H9 (cell line): ENCODE measurements around the gene HIRA. TPM values are rescaled to one million over a fixed set of nuclear protein-coding genes. Genes with fewer than 3 reads are reported as not detected.

ENCODE experiments used
- DNase-seq: peaks from one replicate; pipeline ENCODE4 v3.0.0-alpha.2; 2017
- H2AFZ ChIP-seq: one replicate; pipeline ENCODE4 v1.6.1; 2013; ENCODE audit warnings: mild to moderate bottlenecking, low read length, control low read depth, moderate library complexity
- H2AK5ac ChIP-seq: 2 replicates; pipeline ENCODE4 v1.6.1; 2013; ENCODE audit warnings: low read length, control low read depth, mixed read lengths; ENCODE audit not compliant: insufficient read length
- H2BK120ac ChIP-seq: one replicate; pipeline ENCODE4 v1.6.1; 2013; ENCODE audit warnings: low read depth, mild to moderate bottlenecking, low read length, control low read depth, inconsistent platforms; ENCODE audit not compliant: poor library complexity, severe bottlenecking
- H2BK12ac ChIP-seq: 2 replicates; pipeline ENCODE4 v1.6.1; 2013; ENCODE audit warnings: low read length, control low read depth, mixed read lengths, low read depth; ENCODE audit not compliant: insufficient read length
- H2BK15ac ChIP-seq: 2 replicates; pipeline ENCODE4 v1.6.1; 2013; ENCODE audit warnings: low read depth, low read length, control low read depth
- H2BK20ac ChIP-seq: one replicate; pipeline ENCODE4 v1.6.1; 2013; ENCODE audit warnings: low read depth, mild to moderate bottlenecking, low read length, control low read depth, inconsistent platforms; ENCODE audit not compliant: poor library complexity, severe bottlenecking
- H2BK5ac ChIP-seq: 2 replicates; pipeline ENCODE4 v1.6.1; 2013; ENCODE audit warnings: low read length, control low read depth, mixed read lengths; ENCODE audit not compliant: insufficient read length
- H3K14ac ChIP-seq: 2 replicates; pipeline ENCODE4 v1.6.1; 2013; ENCODE audit warnings: low read length, control low read depth; ENCODE audit not compliant: insufficient read depth
- H3K18ac ChIP-seq: 2 replicates; pipeline ENCODE4 v1.6.1; 2013; ENCODE audit warnings: low read depth, mild to moderate bottlenecking, mixed read lengths, low read length, control low read depth; ENCODE audit not compliant: insufficient read length
- H3K23ac ChIP-seq: 2 replicates; pipeline ENCODE4 v1.6.1; 2013; ENCODE audit warnings: low read length, control low read depth, mixed read lengths, low read depth; ENCODE audit not compliant: insufficient read length
- H3K23me2 ChIP-seq: 2 replicates; pipeline ENCODE4 v1.6.1; 2013; ENCODE audit warnings: low read depth, mild to moderate bottlenecking, mixed read lengths, low read length, control low read depth; ENCODE audit not compliant: insufficient read length, poor library complexity, severe bottlenecking
- H3K27ac ChIP-seq: 2 replicates; pipeline ENCODE4 v1.5.1; 2013; ENCODE audit warnings: low read length, control low read depth, mixed read lengths, low read depth; ENCODE audit not compliant: insufficient read length
- H3K27me3 ChIP-seq: 2 replicates; pipeline ENCODE4 v1.6.1; 2013; ENCODE audit warnings: low read length, control low read depth, inconsistent platforms; ENCODE audit not compliant: insufficient read depth
- H3K4ac ChIP-seq: 2 replicates; pipeline ENCODE4 v1.6.1; 2013; ENCODE audit warnings: low read depth, mild to moderate bottlenecking, control low read depth, inconsistent platforms, low read length, moderate library complexity
- H3K4me1 ChIP-seq: 2 replicates; pipeline ENCODE4 v1.6.1; 2013; ENCODE audit warnings: low read length, control low read depth, inconsistent platforms; ENCODE audit not compliant: insufficient read depth
- H3K4me2 ChIP-seq: 2 replicates; pipeline ENCODE4 v1.6.1; 2013; ENCODE audit warnings: low read length, control low read depth, mixed read lengths; ENCODE audit not compliant: insufficient read length, insufficient read depth
- H3K56ac ChIP-seq: 2 replicates; pipeline ENCODE4 v1.6.1; 2013; ENCODE audit warnings: low read depth, mild to moderate bottlenecking, mixed read lengths, low read length, control low read depth; ENCODE audit not compliant: insufficient read length
- H3K79me1 ChIP-seq: 2 replicates; pipeline ENCODE4 v1.6.1; 2013; ENCODE audit warnings: low read depth, mild to moderate bottlenecking, moderate library complexity, low read length, control low read depth, inconsistent platforms; ENCODE audit not compliant: insufficient read depth, poor library complexity, severe bottlenecking
- H3K79me2 ChIP-seq: 2 replicates; pipeline ENCODE4 v1.6.1; 2013; ENCODE audit warnings: low read length, control low read depth, inconsistent platforms; ENCODE audit not compliant: insufficient read depth
- H3K9ac ChIP-seq: 2 replicates; pipeline ENCODE4 v1.6.1; 2013; ENCODE audit warnings: low read length, control low read depth, mixed read lengths; ENCODE audit not compliant: insufficient read length; ENCODE audit errors: extremely low read depth
- H3K9me3 ChIP-seq: one replicate; pipeline ENCODE4 v1.6.1; 2013; ENCODE audit warnings: low read depth, low read length, inconsistent platforms; ENCODE audit not compliant: control insufficient read depth
- H3T11ph ChIP-seq: one replicate; pipeline ENCODE4 v1.6.1; 2013; ENCODE audit warnings: mild to moderate bottlenecking, low read length, control low read depth, inconsistent platforms
- H4K20me1 ChIP-seq: one replicate; pipeline ENCODE4 v1.6.1; 2013; ENCODE audit not compliant: control insufficient read depth, insufficient read length, insufficient read depth
- H4K5ac ChIP-seq: 2 replicates; pipeline ENCODE4 v1.6.1; 2013; ENCODE audit warnings: low read depth, mild to moderate bottlenecking, mixed read lengths, low read length, control low read depth; ENCODE audit not compliant: insufficient read length
- H4K8ac ChIP-seq: replicated peaks from 2 replicates; pipeline ENCODE4 v1.6.1; 2013; ENCODE audit warnings: low read length, control low read depth, mixed read lengths, low read depth; ENCODE audit not compliant: insufficient read length
- H4K91ac ChIP-seq: 2 replicates; pipeline ENCODE4 v1.6.1; 2013; ENCODE audit warnings: low read depth, mild to moderate bottlenecking, moderate library complexity, mixed read lengths, low read length, control low read depth; ENCODE audit not compliant: insufficient read length
- H3K27ac Mint-ChIP-seq, 3 experiments: 2 replicates in 2 of 3; 3 replicates in 1 of 3; pipeline ENCODE4 v1.8.0; 2020 to 2021; ENCODE audit warnings: mixed read lengths in 3 of 3, mild to moderate bottlenecking in 1 of 3, moderate library complexity in 1 of 3
- H3K27me3 Mint-ChIP-seq: 2 replicates; pipeline ENCODE4 v1.8.0; 2021; ENCODE audit warnings: low read depth, mild to moderate bottlenecking, moderate library complexity, mixed read lengths
- H3K36me3 Mint-ChIP-seq, 3 experiments: 2 replicates in 2 of 3; 3 replicates in 1 of 3; pipeline ENCODE4 v1.8.0; 2020 to 2021; ENCODE audit warnings: low read depth in 3 of 3, mixed read lengths in 3 of 3; ENCODE audit not compliant: insufficient read depth in 1 of 3
- H3K4me1 Mint-ChIP-seq, 2 experiments: 2 replicates each; pipeline ENCODE4 v1.8.0; 2020; ENCODE audit warnings: mixed read lengths in 2 of 2
- H3K4me3 Mint-ChIP-seq, 2 experiments: 2 replicates in 1 of 2; 3 replicates in 1 of 2; pipeline ENCODE4 v1.8.0; 2020 to 2021; ENCODE audit warnings: mild to moderate bottlenecking in 2 of 2, mixed read lengths in 2 of 2, moderate library complexity in 1 of 2
- H3K9me3 Mint-ChIP-seq, 2 experiments: 2 replicates in 1 of 2; 3 replicates in 1 of 2; pipeline ENCODE4 v1.8.0; 2020; ENCODE audit warnings: mild to moderate bottlenecking in 2 of 2, mixed read lengths in 2 of 2, moderate library complexity in 1 of 2
- CTCF ChIP-seq: fragments of 200-600 bp; sonication (generic); conservative IDR thresholded peaks from 3 replicates; pipeline ENCODE4 v1.8.0; 2021; ENCODE audit warnings: antibody characterized with exemption, mild to moderate bottlenecking
- WGBS: extraction: QIAGEN DNeasy Blood & Tissue Kit; methylation state at CpG from one replicate; pipeline ENCODE4 v1.1.7; 2013; ENCODE audit warnings: missing lambda C conversion rate, low lambda C conversion rate, mixed read lengths; ENCODE audit not compliant: insufficient read length; ENCODE audit errors: extremely low coverage; 5-methylcytosine and 5-hydroxymethylcytosine counted together
- total RNA-seq: library from RNA; stranded (reverse); gene quantifications from 2 replicates; pipeline ENCODE4 v1.2.1, GENCODE V29; 2021

HIRA gene
- total RNA-seq, 1 experiment from 2014 or later: 51.9 TPM

GRCh38 chr22:19456541-19456940 lies 25.0 kb upstream of the HIRA start:
- H4K20me1 ChIP-seq: no peaks in the 10 kb centered on the region
- no peaks in the 10 kb centered on the region for H3K23me2 ChIP-seq
- no peak overlapping the region for H3K4ac ChIP-seq
- H4K5ac ChIP-seq: no peak overlapping the region
- H3K18ac ChIP-seq: no peak overlapping the region
- H3K56ac ChIP-seq: no peak overlapping the region
- no peak overlapping the region for H2BK20ac ChIP-seq
- H3K79me2 ChIP-seq: no peaks in the 10 kb centered on the region
- no peaks in the 10 kb centered on the region for H3K9me3 ChIP-seq
- Mint-ChIP-seq H3K4me3 (no peak overlapping the region), H3K36me3 (peaks cover 35 to 85% (median 50%) of the 10 kb centered on the region in 3 experiments), H3K27ac (no peak overlapping the region), H3K9me3 (no peaks in the 10 kb centered on the region), H3K4me1 (peaks cover 2 to 12% of the 10 kb centered on the region in 2 experiments; a peak in 2 of 4 replicates), H3K27me3 (no peaks in the 10 kb centered on the region)
- no peak overlapping the region for H2BK5ac ChIP-seq
- no peaks in the 10 kb centered on the region for H3K79me1 ChIP-seq
- no peaks in the 10 kb centered on the region for H3K4me1 ChIP-seq
- H3K27me3 ChIP-seq: no peaks in the 10 kb centered on the region
- no peak for DNase-seq
- no peak overlapping the region for H3T11ph ChIP-seq
- H3K14ac ChIP-seq: no peak overlapping the region
- H4K8ac ChIP-seq: no peak overlapping the region
- H3K27ac ChIP-seq: no peak overlapping the region
- H2AFZ ChIP-seq: no peak overlapping the region
- H4K91ac ChIP-seq: no peak overlapping the region
- H3K23ac ChIP-seq: no peak overlapping the region
- TF ChIP-seq CTCF: no peak
- H2BK120ac ChIP-seq: no peak overlapping the region
- no peak overlapping the region for H2BK15ac ChIP-seq
- no peak overlapping the region for H2BK12ac ChIP-seq
- no peak overlapping the region for H3K9ac ChIP-seq
- no CpG with 5 or more reads among the region's 10 CpGs for WGBS
- no peak overlapping the region for H2AK5ac ChIP-seq
- no peak overlapping the region for H3K4me2 ChIP-seq
